ENCODE data around the gene BID. TPM values are rescaled to one million over a fixed set of nuclear protein-coding genes. Genes with fewer than 3 reads are reported as not detected.

Gene BID
- polyA plus RNA-seq, 1 donor, result 21.4 TPM

- no peak for DNase-seq (ENCODE audit: low read depth)
These were observed 9.7 kb upstream of the BID start for GRCh38 chr22:17783773-17784480.

- DNase-seq (ENCODE audit: low read depth), result no peak
These were observed 9.0 kb upstream of the BID start for GRCh38 chr22:17783312-17783711.

GRCh38 chr22:17782621-17783020 lies 8.4 kb upstream of the BID start:
- no peak for DNase-seq (ENCODE audit: low read depth)

- DNase-seq (ENCODE audit: low read depth), result no peak
These were observed 7.9 kb upstream of the BID start for GRCh38 chr22:17782158-17782557.

GRCh38 chr22:17781319-17782031 lies 7.2 kb upstream of the BID start:
- DNase-seq (ENCODE audit: low read depth), result no peak

- DNase-seq (ENCODE audit: low read depth), result no peak
These were observed 6.6 kb upstream of the BID start for GRCh38 chr22:17780741-17781318.

- DNase-seq (ENCODE audit: low read depth), result no peak
These were observed 6.0 kb upstream of the BID start for GRCh38 chr22:17780116-17780740.

- no peak for DNase-seq (ENCODE audit: low read depth)
These were observed 5.2 kb upstream of the BID start for GRCh38 chr22:17779286-17780115.

- DNase-seq (ENCODE audit: low read depth), result no peak
These were observed 4.2 kb upstream of the BID start for GRCh38 chr22:17778412-17778976.

- no peak for DNase-seq (ENCODE audit: low read depth)
These were observed 3.4 kb upstream of the BID start for GRCh38 chr22:17777717-17778044.

GRCh38 chr22:17777005-17777716 lies 2.9 kb upstream of the BID start:
- DNase-seq (ENCODE audit: low read depth), result no peak

GRCh38 chr22:17775781-17776465 lies 1.7 kb upstream of the BID start:
- DNase-seq (ENCODE audit: low read depth), result no peak

GRCh38 chr22:17774926-17775685 lies 837 bp upstream of the BID start:
- DNase-seq (ENCODE audit: low read depth), result no peak

- no peak for DNase-seq (ENCODE audit: low read depth)
These were observed 563 bp downstream of the BID start for GRCh38 chr22:17773606-17774205.

GRCh38 chr22:17772958-17773605 lies 1.2 kb downstream of the BID start:
- DNase-seq (ENCODE audit: low read depth), result no peak

GRCh38 chr22:17772249-17772957 lies 1.9 kb downstream of the BID start:
- DNase-seq (ENCODE audit: low read depth), result no peak

- DNase-seq (ENCODE audit: low read depth), result no peak
These were observed 3.8 kb downstream of the BID start for GRCh38 chr22:17770180-17771077.

All from forelimb muscle (tissue), 1 donor.